Activated CD4-positive, CD25-positive, alpha-beta regulatory T cell treated with anti-CD3 and anti-CD28 coated beads, Interleukin-2, amount 50 U/mL, for 72 hours (primary cell): ENCODE measurements around the gene SPATA31E1.

Experiments used
- DNase-seq: peaks from one replicate; pipeline ENCODE4 v3.0.0; 2021

The SPATA31E1 gene

GRCh38 chr9:87864915-87865314 is 17.8 kb upstream of the SPATA31E1 start:
- DNase-seq, result no peak

DNA sequence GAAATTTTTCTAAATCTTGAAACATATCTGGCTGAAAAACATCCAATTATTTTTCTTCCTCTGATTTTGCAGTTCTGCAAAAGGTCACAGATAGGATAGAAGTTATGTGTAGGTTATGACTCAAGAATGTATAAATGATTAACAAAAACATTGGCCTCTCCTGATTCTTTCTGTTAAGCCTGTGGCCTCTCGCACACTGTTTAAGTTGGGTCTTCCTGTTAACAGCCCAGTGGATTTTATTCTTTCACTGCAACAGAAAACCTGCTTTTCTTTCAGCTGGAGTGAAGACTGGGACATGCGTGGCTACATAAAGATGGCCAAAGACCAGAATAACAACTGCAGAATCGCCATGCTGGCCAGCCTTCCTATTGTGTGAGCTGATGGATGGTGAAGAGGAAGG is 17.1 kb upstream of the SPATA31E1 start:
- no peak for DNase-seq

DNA sequence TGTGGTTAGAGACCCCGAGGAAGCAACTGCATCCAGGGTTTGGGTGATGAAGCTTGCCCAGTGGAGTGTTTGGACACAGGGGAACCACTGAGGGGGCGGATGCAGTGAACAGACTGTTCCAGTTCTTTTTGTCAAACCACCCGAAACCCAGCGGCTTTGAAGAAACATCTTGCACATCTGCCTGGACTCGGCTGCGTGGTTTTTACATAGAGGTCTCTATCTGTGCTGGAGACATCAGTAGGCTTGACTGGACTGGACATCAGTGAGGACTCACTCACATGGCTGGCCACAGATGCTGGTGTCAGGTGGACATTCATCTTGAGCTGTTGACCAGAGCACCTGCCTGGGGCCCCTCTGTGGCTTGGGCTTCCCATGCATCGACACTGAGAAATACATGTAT is 15.3 kb upstream of the SPATA31E1 start:
- DNase-seq, result no peak

DNA sequence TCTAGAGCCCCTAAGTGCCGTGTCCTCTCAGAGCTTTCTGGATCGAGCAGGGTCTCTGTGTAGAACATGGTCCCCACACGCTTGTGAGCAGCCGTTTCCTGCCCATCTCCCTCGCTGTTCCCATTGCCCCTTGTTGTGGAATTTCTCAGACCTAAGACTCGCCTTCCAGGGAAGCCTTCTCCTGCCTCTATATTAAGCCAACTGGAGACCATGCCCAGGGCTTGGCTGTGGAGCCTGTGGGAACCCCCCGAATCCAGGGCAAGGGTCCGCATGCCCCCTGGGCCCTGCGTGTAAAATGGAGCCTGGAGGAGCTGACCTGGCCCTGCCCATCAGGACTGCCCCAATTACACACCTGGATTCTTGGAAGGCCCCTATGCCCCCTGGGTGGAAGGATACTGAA is 14.5 kb upstream of the SPATA31E1 start:
- DNase-seq, result no peak

GRCh38 chr9:87868635-87869034 is 14.0 kb upstream of the SPATA31E1 start:
- no peak for DNase-seq

DNA sequence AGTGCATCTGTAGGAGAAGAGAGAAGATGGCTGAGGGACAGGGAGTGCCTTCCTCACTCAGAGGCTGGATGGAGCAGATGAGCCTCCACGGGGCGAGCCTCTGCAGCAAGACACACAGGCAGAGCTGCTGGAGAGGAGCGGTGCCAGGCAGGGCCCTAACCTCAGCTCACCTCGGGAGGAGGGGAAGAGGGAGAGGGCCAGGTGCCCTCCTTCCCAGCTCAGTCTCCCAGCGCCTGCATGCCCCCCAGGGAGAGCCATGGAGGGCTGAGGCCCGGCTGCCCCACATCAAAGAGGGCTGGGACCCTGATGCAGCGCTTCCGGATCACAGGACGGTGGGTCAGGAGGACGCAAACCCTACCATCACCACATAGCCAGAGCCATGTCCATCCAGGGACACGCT is 13.6 kb upstream of the SPATA31E1 start:
- no peak for DNase-seq

GRCh38 chr9:87871425-87872078 is 11.1 kb upstream of the SPATA31E1 start:
- no peak for DNase-seq

- DNase-seq, result no peak
Observed at GRCh38 chr9:87872079-87872624, 10.5 kb upstream of the SPATA31E1 start.

- DNase-seq, result no peak
Observed at GRCh38 chr9:87873607-87874303, 8.9 kb upstream of the SPATA31E1 start.

DNA sequence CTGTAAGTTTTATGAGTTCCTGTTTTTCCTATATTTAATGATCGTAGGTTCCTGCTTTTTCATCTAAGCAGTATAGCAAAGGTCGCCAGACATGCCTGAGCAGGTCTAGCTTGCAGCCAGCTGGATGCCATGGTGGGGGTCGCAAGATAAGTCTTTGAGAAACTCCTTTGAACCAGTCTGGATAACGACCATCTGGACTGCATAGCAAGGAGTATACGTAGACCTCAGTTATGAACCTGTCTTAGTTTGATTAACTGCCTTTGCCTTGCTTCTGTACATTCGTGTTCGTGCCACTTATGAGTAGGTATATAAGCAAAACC is 8.4 kb upstream of the SPATA31E1 start:
- no peak for DNase-seq

DNA sequence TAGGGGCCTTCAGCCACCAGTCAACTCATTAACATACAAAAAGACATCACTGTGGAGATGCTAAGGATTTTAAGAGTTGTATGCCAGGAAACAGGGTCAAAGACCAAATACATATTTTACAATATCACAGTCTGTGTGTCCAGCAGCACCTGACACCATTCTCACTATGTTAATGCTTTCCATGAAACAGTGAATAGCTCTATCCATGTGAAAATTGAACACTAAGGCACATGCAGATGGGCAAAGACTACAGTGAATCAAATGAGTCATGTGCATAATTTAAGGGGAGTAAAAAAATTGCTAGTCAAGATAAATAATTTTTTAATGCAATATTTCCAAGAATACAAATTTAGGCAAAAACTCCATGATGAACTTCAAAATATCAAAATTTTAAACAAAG is 7.6 kb upstream of the SPATA31E1 start:
- DNase-seq, result no peak

GRCh38 chr9:87875831-87876545 is 6.7 kb upstream of the SPATA31E1 start:
- DNase-seq, result no peak

DNA sequence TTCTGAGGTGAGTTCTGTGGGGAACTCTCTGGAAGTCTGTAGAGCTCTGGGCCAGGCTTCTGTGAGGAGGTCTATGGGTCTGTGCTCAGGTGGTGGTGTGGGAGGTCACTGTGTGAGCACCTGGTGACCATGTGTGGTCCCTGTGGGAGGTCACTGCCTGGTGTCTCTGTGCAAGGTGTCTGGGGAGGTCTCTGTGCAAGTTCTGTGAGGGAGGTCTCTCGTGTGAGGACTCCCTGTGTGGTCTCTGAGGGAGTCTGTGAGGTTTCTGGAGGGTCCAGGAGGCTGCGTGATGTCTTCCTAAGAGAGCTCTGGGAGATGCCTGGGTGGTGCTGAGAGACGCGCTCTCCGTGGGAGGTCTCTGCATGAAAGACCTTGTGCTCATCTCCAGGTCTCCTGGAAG is 6.0 kb upstream of the SPATA31E1 start:
- no peak for DNase-seq

DNA sequence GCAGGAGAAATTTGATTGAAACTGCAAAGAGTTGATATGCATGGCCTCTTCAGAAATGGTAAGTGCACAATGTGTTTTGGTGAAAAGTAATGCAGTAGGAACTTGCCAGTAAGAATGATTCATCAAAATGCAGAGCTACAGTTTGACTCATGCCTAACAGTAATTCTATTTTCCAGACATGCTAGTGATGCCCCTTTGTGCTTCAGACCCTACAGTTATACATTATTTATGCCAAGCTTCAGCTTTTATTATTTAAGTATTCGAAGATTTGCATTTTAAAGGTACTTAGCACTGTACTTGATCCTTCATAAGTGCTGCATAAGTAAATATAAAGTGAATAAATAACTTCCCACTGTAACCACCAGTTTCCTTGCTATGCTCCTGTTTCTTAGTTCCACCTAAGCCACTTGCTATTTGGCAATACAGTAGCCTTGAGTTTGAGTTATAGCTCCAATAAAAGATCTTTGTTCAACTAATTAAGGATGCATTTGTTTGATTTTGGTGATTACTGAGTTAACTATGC is 3.6 kb upstream of the SPATA31E1 start:
- DNase-seq, result no peak

DNA sequence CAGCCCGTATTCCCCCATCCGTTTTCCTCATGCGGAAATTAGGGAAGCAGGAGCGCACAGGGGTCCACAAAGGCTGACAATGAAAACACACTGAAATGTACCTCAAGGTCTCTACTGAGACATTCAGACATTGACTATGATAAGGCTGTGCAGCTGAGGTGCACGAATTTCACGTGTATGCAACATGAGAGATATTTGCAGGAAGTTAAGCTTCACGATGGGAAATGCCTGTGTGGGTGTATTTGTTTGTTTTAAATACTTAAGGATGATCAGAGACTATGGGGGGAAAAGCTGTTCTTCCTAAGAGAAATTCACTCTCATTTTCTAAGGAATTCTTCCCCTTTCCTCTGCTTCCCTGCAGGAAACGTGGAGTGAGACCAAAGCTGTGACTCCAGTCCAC is 2.6 kb upstream of the SPATA31E1 start:
- DNase-seq, result no peak

GRCh38 chr9:87880683-87881082 is 2.0 kb upstream of the SPATA31E1 start:
- DNase-seq, result no peak

GRCh38 chr9:87883274-87883673 is 597 bp downstream of the SPATA31E1 start:
- DNase-seq, result no peak

- no peak for DNase-seq
Observed at GRCh38 chr9:87883990-87884389, 1.3 kb downstream of the SPATA31E1 start.

GRCh38 chr9:87884578-87885459 is 2.1 kb downstream of the SPATA31E1 start:
- DNase-seq, result no peak

DNA sequence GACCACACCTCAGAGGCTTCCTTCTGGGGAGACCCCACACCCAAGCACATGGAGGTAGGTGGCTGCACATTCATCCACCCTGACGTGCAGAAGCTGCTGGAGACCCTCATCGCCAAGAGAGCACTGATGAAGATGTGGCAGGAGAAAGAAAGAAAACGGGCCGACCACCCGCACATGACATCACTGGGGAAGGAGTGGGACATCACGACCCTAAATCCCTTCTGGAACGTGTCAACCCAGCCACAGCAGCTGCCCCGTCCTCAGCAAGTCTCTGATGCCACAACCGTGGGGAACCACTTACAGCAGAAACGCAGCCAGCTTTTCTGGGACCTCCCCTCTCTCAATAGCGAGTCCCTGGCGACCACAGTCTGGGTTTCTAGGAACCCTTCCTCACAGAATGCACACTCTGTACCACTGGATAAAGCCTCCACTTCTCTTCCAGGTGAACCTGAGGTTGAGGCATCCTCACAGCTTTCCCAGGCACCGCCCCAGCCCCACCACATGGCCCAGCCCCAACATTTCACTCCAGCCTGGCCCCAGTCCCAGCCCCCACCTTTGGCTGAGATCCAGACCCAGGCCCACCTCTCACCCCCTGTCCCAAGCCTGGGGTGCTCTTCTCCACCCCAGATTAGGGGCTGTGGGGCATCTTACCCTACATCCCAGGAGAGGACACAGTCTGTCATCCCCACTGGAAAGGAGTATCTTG is 3.0 kb downstream of the SPATA31E1 start:
- no peak for DNase-seq

DNA sequence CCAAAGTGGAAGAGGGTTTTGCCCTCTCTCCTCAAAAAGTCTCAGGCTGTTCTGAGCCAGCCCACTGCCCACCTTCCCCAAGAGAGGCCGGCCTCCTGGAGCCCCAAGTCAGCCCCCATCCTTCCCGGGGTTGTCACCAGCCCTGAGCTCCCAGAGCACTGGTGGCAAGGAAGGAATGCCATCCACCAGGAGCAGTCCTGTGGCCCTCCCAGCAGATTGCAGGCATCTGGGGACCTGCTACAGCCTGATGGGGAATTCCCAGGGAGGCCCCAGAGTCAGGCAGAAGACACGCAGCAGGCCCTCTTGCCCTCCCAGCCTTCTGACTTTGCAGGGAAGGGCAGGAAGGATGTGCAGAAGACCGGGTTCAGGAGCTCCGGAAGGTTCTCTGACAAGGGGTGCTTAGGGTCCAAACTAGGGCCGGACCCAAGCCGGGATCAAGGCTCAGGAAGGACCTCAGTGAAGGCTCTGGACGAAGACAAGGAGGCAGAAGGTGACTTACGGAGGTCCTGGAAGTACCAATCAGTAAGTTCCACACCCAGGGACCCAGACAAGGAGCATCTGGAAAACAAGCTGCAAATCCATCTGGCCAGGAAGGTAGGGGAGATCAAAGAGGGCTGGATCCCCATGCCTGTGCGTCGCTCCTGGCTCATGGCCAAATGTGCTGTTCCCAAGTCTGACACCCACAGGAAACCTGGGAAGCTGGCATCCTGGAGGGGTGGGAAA is 3.7 kb downstream of the SPATA31E1 start:
- no peak for DNase-seq
